ENCODE measurements around the gene SYT12.

- TF ChIP-seq CTCF (IDR thresholded peaks at IDR 0.05 in 8 of 11, conservative IDR thresholded peaks at IDR 0.05 in 3 of 11) (no peak), POLR2AphosphoS5 (IDR thresholded peaks at IDR 0.05) (no peak)
These were observed 4.6 kb downstream of the SYT12 start for GRCh38 chr11:67027483-67027930.
